ENCODE results near the gene FAM72D. TPM values are rescaled to one million over a fixed set of nuclear protein-coding genes. Genes with fewer than 3 reads are reported as not detected.
"Not testable (repeated sequence)": the region's sequence is repeated elsewhere in the genome, so short reads cannot be mapped to it uniquely, and the experiment has no call there.

The FAM72D gene
- total RNA-seq, 2 experiments from 2014 or later: 14.4 to 16.9 TPM

GRCh38 chr1:145071569-145071968 is 24.2 kb upstream of the FAM72D start:
- H3K27me3 Mint-ChIP-seq (ENCODE audit: low read depth); H3K36me3 Mint-ChIP-seq (ENCODE audit: low read depth); DNase-seq; H3K27ac Mint-ChIP-seq; CTCF ChIA-PET; H3K4me3 Mint-ChIP-seq; H3K9me3 Mint-ChIP-seq (ENCODE audit: insufficient read depth); H3K4me1 Mint-ChIP-seq (ENCODE audit: low read depth); POLR2A ChIA-PET; ATAC-seq: not testable (repeated sequence)

DNA sequence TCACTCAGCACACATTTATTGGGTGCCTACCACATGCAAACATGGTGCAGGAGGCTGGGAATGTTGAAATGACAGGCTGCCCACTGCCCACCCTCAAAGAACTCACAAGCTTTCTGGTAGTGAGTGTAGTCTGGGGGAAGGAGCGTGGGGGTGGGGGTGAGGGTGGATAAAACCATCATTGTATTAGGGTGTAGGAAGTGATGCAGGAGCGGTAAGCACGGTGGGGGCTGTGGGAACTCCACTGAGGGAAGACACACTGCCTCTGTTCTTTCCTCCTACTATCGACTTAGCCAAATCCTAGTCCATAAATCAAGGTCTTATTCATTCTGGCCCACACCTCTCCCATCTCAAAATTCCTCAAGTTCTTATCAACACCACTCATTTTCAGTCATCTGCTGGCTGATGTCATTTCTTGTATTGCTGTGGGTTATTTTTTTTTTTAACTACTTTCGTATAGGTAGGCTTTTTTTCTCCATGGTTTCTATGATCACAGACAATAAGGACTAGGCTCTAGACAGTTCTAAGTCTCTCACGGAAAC is 21.7 kb upstream of the FAM72D start:
- H3K36me3 Mint-ChIP-seq (ENCODE audit: low read depth); H3K4me3 Mint-ChIP-seq; DNase-seq; CTCF ChIA-PET; H3K9me3 Mint-ChIP-seq (ENCODE audit: insufficient read depth); H3K4me1 Mint-ChIP-seq (ENCODE audit: low read depth); ATAC-seq; POLR2A ChIA-PET; H3K27me3 Mint-ChIP-seq (ENCODE audit: low read depth); H3K27ac Mint-ChIP-seq: not testable (repeated sequence)

DNA sequence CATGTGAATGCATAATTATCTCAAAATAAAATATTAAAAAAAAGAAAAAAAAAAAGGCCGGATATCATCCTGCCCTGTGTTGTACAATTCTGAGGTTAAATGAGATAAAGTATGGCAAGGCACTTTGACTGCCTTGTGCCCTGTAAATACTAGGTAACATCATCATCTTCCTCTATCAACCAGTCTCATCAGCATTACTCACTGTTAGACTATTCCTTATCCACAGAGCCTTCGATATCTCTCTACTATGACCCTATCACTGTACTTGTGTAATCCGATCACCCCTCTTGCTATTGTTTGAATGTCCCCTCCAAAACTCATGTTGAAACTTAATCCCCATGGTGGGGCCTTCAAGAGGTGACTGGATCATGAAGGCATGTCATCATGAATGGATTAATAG is 18.9 kb upstream of the FAM72D start:
- POLR2A ChIA-PET; ATAC-seq; H3K4me3 Mint-ChIP-seq; H3K36me3 Mint-ChIP-seq (ENCODE audit: low read depth); H3K27me3 Mint-ChIP-seq (ENCODE audit: low read depth); H3K27ac Mint-ChIP-seq; CTCF ChIA-PET; H3K9me3 Mint-ChIP-seq (ENCODE audit: insufficient read depth); DNase-seq; H3K4me1 Mint-ChIP-seq (ENCODE audit: low read depth): not testable (repeated sequence)

DNA sequence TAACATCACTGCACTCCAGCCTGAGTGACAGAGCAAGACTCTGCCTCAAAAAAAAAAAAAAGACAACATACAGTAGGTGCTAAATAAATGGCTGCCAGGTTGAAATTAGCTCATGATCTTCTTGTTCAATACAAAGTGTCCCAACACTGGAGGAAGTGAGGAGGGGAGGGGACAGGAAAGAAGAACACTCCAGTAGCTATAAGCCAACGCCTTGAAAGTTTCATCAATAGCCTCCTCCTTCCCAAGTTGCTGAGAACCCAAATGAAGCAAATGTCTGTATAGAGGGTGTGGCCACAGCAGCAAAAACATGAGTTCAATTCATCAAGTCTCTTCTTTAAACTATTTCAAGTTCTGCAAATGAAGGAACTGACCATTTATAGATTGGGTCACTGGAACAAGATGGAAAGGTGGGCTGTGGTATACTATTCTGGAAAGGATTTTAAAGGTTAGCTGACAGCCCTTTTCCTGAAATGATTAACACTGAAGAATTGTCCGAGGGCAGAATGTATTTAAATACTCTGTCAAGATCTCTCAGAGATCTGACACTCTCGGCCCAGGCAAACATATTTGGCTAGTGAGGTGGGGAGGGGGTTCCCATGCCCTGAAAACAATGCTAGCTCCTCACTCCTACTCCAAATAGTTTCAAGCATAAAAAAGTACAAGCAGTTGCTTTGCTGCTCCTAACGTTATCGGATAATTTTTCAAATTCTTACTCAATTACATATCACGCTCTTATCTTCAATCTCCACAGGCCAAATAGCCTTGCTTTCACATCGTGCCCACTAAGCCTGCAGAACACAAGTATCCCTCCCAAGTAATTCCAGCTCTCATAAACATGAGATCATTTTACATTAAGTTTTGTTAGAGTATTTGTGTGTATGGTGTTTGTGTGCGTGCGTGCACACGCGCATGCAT is 17.6 kb upstream of the FAM72D start:
- H3K27ac Mint-ChIP-seq; POLR2A ChIA-PET; H3K27me3 Mint-ChIP-seq (ENCODE audit: low read depth); ATAC-seq; H3K4me3 Mint-ChIP-seq; H3K36me3 Mint-ChIP-seq (ENCODE audit: low read depth); DNase-seq; H3K9me3 Mint-ChIP-seq (ENCODE audit: insufficient read depth); H3K4me1 Mint-ChIP-seq (ENCODE audit: low read depth); CTCF ChIA-PET: not testable (repeated sequence)

- H3K4me1 Mint-ChIP-seq (ENCODE audit: low read depth); CTCF ChIA-PET; H3K4me3 Mint-ChIP-seq; ATAC-seq; POLR2A ChIA-PET; H3K36me3 Mint-ChIP-seq (ENCODE audit: low read depth); H3K27me3 Mint-ChIP-seq (ENCODE audit: low read depth); DNase-seq; H3K27ac Mint-ChIP-seq; H3K9me3 Mint-ChIP-seq (ENCODE audit: insufficient read depth): not testable (repeated sequence)
These were observed 16.9 kb upstream of the FAM72D start for GRCh38 chr1:145078787-145079370.

GRCh38 chr1:145079737-145080136 is 16.0 kb upstream of the FAM72D start:
- H3K27ac Mint-ChIP-seq; H3K4me1 Mint-ChIP-seq (ENCODE audit: low read depth); H3K36me3 Mint-ChIP-seq (ENCODE audit: low read depth); POLR2A ChIA-PET; H3K9me3 Mint-ChIP-seq (ENCODE audit: insufficient read depth); ATAC-seq; CTCF ChIA-PET; DNase-seq; H3K27me3 Mint-ChIP-seq (ENCODE audit: low read depth); H3K4me3 Mint-ChIP-seq: not testable (repeated sequence)

DNA sequence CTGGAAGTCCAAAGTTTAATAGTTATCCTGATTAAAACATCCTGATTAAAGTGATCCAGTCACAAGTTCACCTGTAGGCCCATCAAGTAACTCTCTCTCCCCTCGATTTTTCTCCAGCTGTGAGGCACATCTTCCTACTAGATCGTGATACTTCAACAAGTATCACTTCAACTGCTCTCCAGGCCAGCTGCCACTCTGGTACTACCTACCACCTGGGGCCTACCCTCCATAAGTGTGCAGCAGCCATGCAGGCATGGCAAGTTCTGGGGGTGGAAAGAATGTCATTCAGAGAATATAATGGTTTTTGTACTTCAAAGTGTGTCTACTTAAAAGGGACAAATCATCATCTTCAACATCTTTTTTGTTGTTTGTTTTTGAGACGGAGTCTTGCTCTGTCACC is 15.6 kb upstream of the FAM72D start:
- H3K27ac Mint-ChIP-seq; H3K4me3 Mint-ChIP-seq; H3K9me3 Mint-ChIP-seq (ENCODE audit: insufficient read depth); H3K27me3 Mint-ChIP-seq (ENCODE audit: low read depth); DNase-seq; CTCF ChIA-PET; POLR2A ChIA-PET; H3K36me3 Mint-ChIP-seq (ENCODE audit: low read depth); ATAC-seq; H3K4me1 Mint-ChIP-seq (ENCODE audit: low read depth): not testable (repeated sequence)

DNA sequence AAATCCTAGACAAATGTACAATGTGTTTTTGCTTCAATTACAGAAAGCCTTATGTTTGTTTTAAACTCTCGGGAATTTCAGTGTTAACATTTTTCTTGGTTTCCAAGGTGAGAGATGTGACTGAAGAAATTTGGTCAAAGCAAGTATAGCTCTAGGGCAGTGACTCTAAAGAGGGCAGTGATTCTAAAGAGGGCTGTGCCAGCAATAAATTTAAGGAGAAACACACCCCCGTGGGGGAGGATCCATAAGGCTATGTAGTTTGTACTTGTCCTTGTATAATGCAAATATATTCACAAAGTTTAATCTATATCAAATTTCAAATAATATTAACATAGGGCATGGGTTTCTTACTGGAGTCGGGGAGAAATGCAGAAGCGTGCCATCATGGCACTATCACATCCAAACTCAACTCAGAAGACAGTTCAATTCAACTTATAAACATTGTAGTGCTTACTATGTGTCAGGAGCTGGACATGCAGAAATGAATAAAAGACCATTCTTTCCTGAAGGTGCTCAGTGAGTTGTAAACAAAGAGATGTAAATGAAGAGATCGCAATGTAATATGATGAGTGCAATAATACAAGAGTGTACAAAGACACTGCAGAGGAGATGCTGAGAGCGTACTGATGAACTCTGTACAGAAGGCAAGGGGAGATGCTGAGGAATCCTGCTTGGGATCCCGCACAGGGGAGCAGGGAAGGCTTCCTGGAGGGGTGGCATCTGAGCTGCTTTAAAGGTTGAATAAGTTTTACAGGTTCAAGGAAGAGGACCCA is 13.1 kb upstream of the FAM72D start:
- ATAC-seq; CTCF ChIA-PET; H3K36me3 Mint-ChIP-seq (ENCODE audit: low read depth); H3K27me3 Mint-ChIP-seq (ENCODE audit: low read depth); POLR2A ChIA-PET; H3K9me3 Mint-ChIP-seq (ENCODE audit: insufficient read depth); DNase-seq; H3K4me3 Mint-ChIP-seq; H3K27ac Mint-ChIP-seq; H3K4me1 Mint-ChIP-seq (ENCODE audit: low read depth): not testable (repeated sequence)

GRCh38 chr1:145093517-145094149 is 2.1 kb upstream of the FAM72D start:
- CTCF ChIA-PET: not testable (repeated sequence)

GRCh38 chr1:145094655-145095211 is 1.0 kb upstream of the FAM72D start:
- H3K4me1 Mint-ChIP-seq (ENCODE audit: low read depth); H3K27me3 Mint-ChIP-seq (ENCODE audit: low read depth); H3K9me3 Mint-ChIP-seq (ENCODE audit: insufficient read depth); POLR2A ChIA-PET; H3K27ac Mint-ChIP-seq; H3K36me3 Mint-ChIP-seq (ENCODE audit: low read depth); CTCF ChIA-PET: not testable (repeated sequence)
- peak; percentile 22 for DNase-seq
- H3K4me3 Mint-ChIP-seq: peak overlapping the region; percentile 53
- peak; percentile 17 for ATAC-seq

More at GRCh38 chr1:145093517-145094149, 2.1 kb upstream of the FAM72D start:
- ATAC-seq; H3K27me3 Mint-ChIP-seq (ENCODE audit: low read depth); H3K4me1 Mint-ChIP-seq (ENCODE audit: low read depth); H3K9me3 Mint-ChIP-seq (ENCODE audit: insufficient read depth); POLR2A ChIA-PET; H3K36me3 Mint-ChIP-seq (ENCODE audit: low read depth): not testable (repeated sequence)
- peak overlapping the region; percentile 79 for H3K27ac Mint-ChIP-seq
- peak; percentile 33 for DNase-seq
- H3K4me3 Mint-ChIP-seq: peak overlapping the region; percentile 93

GRCh38 chr1:145101725-145102124 is 6.0 kb downstream of the FAM72D start:
- POLR2A ChIA-PET; H3K36me3 Mint-ChIP-seq (ENCODE audit: low read depth); CTCF ChIA-PET; H3K9me3 Mint-ChIP-seq (ENCODE audit: insufficient read depth); H3K4me1 Mint-ChIP-seq (ENCODE audit: low read depth); ATAC-seq; DNase-seq; H3K4me3 Mint-ChIP-seq; H3K27ac Mint-ChIP-seq; H3K27me3 Mint-ChIP-seq (ENCODE audit: low read depth): not testable (repeated sequence)
